IPS-NIHi7 (cell line): ENCODE results near the gene MRPL22.
A peak's percentile ranks its signal among the peaks of the same experiment; 100 is the strongest.
"Not testable (repeated sequence)": the region's sequence is repeated elsewhere in the genome, so short reads cannot be mapped to it uniquely, and the experiment has no call there.

Source experiments
- DNase-seq: peaks from one replicate; pipeline ENCODE4 v3.0.0; 2012; ENCODE audit warnings: mixed read lengths; ENCODE audit errors: extremely low spot score

Gene MRPL22

DNA sequence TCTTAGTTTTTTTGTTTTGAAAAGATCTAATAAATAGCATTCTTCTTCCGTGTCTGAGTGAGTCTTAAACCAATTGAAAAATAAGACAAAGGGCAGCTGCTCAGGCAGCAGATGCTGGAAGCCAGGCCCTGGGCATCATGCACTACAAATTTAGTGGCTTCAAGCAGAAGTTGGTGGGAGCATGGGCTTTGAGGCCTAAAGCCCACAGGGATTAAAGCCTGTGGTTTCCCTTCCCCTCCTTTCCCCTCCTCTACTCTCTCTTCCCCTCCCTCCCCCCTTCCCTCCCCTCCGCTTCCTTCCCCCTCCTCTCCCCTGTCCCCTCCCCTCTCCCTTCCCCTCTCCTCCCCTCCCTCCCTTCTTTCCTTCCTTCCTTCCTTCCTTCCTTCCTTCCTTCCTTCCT, 52.6 kb downstream of the MRPL22 start:
- DNase-seq: no peak

DNA sequence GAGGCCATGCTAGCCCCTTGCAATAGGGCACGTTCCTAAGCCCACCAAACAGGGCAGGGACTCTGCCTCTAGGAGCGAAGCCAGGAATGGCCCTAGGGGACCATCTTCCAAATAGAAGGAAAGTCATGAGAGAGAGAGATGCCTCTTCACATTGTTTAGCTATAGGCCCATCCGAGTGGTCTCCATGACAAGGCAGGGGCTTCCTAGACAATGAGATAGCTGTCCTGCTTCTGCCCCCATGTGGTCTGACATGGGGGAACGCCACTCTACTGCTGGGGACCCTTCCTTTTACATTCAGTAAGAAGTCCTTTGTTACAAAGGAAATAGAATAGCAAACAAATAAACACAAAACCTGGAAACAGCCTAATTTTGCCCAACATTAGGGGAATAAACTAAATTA, 54.8 kb downstream of the MRPL22 start:
- DNase-seq: peak; percentile 75

DNA sequence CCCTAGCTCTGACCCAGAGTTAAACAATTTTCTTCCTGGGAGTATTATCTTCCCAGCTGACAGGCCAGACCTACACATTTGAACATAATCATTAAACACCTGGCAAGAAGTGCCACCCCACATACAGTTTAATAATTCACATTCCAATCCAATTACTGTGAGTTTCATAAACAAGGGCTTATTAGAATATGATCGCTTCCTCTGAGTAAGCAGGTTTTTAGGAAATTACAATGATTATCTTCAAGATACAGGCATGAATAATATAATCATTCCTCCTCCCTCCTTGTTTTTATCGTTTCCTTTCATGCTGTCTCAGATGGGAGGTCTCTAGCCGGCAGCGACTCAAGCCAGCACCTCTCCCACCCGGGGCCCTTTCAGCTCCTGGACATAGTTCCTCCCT, 56.9 kb downstream of the MRPL22 start:
- no peak for DNase-seq

DNA sequence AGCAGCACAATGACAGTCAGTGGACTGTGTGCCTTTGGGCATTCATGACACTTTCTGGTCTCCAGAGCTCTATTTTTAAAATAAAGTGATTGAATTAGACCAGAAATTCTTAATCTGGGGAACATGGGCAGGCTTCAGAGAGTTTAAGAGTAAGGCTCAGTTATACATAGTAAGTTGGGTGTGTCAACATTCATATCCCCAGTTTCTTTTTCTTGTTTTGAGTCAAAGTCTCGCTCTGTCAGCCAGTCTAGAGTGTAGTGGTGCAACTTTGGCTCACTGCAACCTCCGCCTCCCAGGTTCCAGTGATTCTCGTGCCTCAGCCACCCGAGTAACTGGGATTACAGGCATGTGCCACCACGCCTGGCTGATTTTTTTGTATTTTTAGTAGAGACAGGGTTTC, 59.0 kb downstream of the MRPL22 start:
- DNase-seq: no peak

DNA sequence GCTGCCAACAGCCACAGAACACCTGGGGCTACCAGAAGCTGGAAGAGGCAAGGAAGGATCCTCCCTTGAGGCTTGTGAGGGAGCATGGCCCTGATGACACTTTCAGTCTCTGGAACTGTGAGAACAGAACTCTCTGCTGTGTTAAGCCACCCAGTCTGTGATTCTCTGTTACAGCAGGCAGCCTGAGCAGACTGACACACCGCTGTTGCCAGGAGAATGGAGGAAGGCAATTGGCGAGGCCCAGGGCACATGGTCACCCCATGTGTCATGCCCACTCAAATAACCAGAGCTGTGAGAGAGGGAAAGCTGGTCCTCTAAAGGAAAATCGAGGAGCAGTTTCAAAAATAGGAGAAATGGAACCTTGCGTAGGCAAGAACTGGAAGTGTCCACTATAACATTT, 60.6 kb downstream of the MRPL22 start:
- no peak for DNase-seq

DNA sequence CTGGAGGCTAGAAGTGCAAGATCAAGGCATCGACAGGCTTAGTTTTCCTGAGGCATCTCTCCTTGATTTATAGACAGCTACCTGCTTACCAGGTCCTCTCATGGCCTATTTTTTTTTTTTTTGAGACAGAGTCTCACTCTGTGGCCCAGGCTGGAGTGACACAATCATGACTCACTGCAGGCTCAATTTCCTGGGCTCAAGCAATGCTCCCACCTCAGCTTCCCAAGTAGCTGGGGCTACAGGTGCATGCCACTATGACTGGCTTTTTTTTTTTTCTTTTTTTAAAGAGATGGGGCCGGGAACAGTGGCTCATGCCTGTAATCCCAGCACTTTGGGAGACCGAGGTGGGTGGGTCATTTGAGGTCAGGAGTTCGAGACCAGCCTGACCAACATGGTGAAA, 61.8 kb downstream of the MRPL22 start:
- not testable (repeated sequence) for DNase-seq

DNA sequence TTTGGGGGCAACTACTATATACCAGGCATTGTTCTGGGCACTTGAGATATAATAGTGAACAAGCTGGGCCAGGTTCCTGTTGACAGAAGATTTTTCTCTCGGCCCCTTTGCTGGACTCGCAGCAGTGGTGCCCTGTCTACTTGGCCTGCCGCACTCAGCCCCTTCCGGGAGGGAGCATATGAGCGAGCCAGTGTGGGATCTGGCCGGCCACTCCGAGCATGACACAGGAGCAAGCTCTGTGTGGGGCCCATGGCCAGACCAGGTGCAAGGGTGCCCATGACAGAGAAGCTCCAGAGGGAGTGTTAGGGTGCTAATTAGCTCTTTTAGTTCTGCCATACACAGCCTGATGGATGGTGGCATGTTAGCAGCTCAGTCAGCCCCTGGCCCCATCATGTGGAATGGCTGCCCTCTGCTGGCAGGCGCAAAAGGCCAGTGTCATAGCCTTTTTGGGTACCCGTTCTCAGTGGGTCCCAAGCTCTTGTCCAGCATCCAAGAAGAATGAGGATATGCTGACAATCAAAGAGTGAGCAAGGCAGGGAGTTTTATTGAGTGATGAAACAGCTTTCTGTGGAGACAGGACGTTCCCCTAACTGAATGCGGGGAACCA, 63.4 kb downstream of the MRPL22 start:
- DNase-seq: peak; percentile 33

DNA sequence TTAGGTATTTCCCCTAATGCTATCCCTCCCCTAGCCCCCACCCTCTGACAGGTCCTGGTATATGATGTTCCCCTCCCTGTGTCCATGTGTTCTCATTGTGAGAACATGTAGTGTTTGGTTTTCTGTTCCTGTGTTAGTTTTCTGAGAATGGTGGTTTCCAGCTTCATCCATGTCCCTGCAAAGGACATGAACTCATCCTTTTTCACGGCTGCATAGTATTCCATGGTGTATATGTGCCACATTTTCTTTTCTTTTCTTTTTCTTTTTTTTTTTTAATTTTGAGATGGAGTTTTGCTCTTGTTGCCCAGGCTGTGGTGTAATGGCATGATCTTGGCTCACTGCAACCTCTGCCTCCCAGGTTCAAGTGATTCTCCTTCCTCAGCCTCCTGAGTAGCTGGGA, 65.4 kb downstream of the MRPL22 start:
- DNase-seq: not testable (repeated sequence)

GRCh38 chr5:155008669-155009068, 67.8 kb downstream of the MRPL22 start:
- DNase-seq: no peak

DNA sequence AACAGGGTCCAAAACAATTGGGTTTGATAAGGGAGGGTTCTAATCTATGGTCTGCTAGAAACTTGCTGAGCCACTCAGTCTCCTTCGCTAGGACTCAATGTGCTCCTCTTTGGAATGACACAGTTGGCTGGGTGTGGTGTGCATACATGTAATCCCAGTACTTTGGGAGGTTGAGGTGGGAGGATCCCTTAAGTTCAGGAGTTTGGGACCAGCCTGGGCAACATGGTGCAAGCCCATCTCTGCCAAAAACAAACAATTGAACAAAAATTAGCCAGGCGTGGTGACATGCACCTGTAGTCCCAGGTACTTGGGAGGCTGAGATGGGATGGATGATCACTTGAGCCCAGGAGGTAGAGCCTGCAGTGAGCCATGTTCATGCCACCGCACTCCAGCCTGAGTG, 70.0 kb downstream of the MRPL22 start:
- DNase-seq: no peak

DNA sequence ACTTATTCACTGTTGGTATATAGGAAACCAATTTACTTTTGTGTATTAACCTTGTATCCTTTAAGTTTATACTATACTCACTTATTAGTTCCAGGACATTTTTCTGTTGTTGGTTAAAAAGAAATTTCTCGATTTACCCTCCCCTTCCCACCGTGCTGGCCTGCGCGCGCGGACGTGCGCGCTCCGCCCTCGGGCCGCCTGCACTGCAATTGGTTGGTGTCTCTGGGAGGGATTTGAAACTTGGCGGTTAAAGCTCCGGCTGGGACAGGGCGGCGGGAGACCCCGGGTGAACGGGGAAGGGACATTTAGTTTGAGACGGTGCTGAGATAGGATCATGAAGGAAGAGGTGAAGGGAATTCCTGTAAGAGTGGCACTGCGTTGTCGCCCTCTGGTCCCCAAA, 72.7 kb downstream of the MRPL22 start, which contains the start of gene KIF4B:
KIF4B (plus strand) TSS at position 230 of the 400 bp plus-strand sequence; CDS start at position 335, 105 bp downstream.
- DNase-seq: no peak

GRCh38 chr5:155015239-155015638, 74.4 kb downstream of the MRPL22 start:
- no peak for DNase-seq

- no peak for DNase-seq
These were observed 76.7 kb downstream of the MRPL22 start for GRCh38 chr5:155017610-155018009.
